K562 (cell line): ENCODE measurements around the gene SCARF2. TPM values are rescaled to one million over a fixed set of nuclear protein-coding genes. Genes with fewer than 3 reads are reported as not detected.
"Not testable (repeated sequence)": the region's sequence is repeated elsewhere in the genome, so short reads cannot be mapped to it uniquely, and the experiment has no call there.

Experiments used
- ATAC-seq: fragments of 200-7000 bp; cut with Tn5 transposase; 3 replicates; pipeline ENCODE4 v1.9.1; 2020; ENCODE audit warnings: moderate library complexity
- BruUV-seq: library from RNA; stranded (reverse); fragments of 400-500 nt; replicated peaks from 2 replicates; lab custom pipeline; 2021; lab: Mats Ljungman, UMichigan
- CTCF ChIA-PET: fragments of 300-600 bp; formaldehyde crosslinking; extraction: SDS; loops from one replicate; lab custom pipeline; 2021; ENCODE audit warnings: low intra/inter-chr PET ratio; lab: Yijun Ruan, JAX
- POLR2A ChIA-PET: fragments of 300-600, 350-650 bp; sonication (Branson Sonifier 250); formaldehyde crosslinking; extraction: SDS; loops from one replicate; lab custom pipeline; 2021; ENCODE audit warnings: antibody characterized with exemption, inconsistent platforms; lab: Yijun Ruan, JAX
- DNase-seq, 4 experiments: peaks; one replicate each; pipeline versions ENCODE4 v3.0.0 to v3.0.0-alpha.2; 2011 to 2018; ENCODE audit warnings: low spot score in 3 of 4, mixed read lengths in 3 of 4; ENCODE audit errors: extremely low read depth in 1 of 4
- FAIRE-seq: peaks from 2 replicates; lab custom pipeline; 2011; peaks lifted over from hg19 to GRCh38; lab: Jason Lieb, UNC
- H2AFZ ChIP-seq: 2 replicates; pipeline ENCODE4 v1.6.0; 2011; ENCODE audit warnings: low read depth, low read length, control low read depth, inconsistent platforms
- H3K27ac ChIP-seq: fragments of 200-600 bp; 3 replicates; pipeline ENCODE4 v1.8.0; 2011; ENCODE audit warnings: low read depth, mild to moderate bottlenecking, control low read depth, inconsistent platforms, low read length, moderate library complexity, mixed read lengths; ENCODE audit errors: extremely low read depth
- H3K27me3 ChIP-seq, 2 experiments: fragments of 300-600 bp in 1 of 2; 2 replicates in 1 of 2; 3 replicates in 1 of 2; pipeline versions ENCODE4 v1.6.0 to v1.8.0; 2011; ENCODE audit warnings: inconsistent platforms in 2 of 2, low read length in 2 of 2, mild to moderate bottlenecking in 1 of 2, mixed read lengths in 1 of 2, moderate library complexity in 1 of 2; ENCODE audit not compliant: control insufficient read depth in 2 of 2, insufficient read depth in 2 of 2
- H3K36me3 ChIP-seq: fragments of 300-600 bp; 3 replicates; pipeline ENCODE4 v1.8.0; 2011; ENCODE audit warnings: mild to moderate bottlenecking, low read length, inconsistent platforms; ENCODE audit not compliant: control insufficient read depth, insufficient read depth
- H3K4me1 ChIP-seq, 2 experiments: fragments of 200-600 bp in 1 of 2; replicated peaks in 1 of 2; 2 replicates in 1 of 2; 3 replicates in 1 of 2; pipeline versions ENCODE4 v1.5.1 to v1.8.0; 2011; ENCODE audit warnings: inconsistent platforms in 2 of 2, low read length in 2 of 2, mild to moderate bottlenecking in 1 of 2, mixed read lengths in 1 of 2, moderate library complexity in 1 of 2; ENCODE audit not compliant: control insufficient read depth in 2 of 2, insufficient read depth in 2 of 2
- H3K4me2 ChIP-seq: 2 replicates; pipeline ENCODE4 v1.6.1; 2011; ENCODE audit warnings: low read length, control low read depth, inconsistent platforms, mixed read lengths; ENCODE audit not compliant: insufficient read depth
- H3K4me3 ChIP-seq: fragments of 200-600 bp; sonication (generic), shearing (Covaris generic); 2 replicates; pipeline ENCODE4 v1.5.1; 2016; ENCODE audit warnings: control low read depth, inconsistent platforms
- H3K79me2 ChIP-seq: fragments of 200-600 bp; 3 replicates; pipeline ENCODE4 v1.8.0; 2011; ENCODE audit warnings: low read length, inconsistent platforms; ENCODE audit not compliant: control insufficient read depth, insufficient read depth
- H3K9ac ChIP-seq, 2 experiments: 2 replicates each; pipeline versions ENCODE4 v1.6.0 to v1.6.1; 2011; ENCODE audit warnings: low read depth in 2 of 2, low read length in 2 of 2, control low read depth in 1 of 2, inconsistent platforms in 1 of 2, mild to moderate bottlenecking in 1 of 2, mixed read lengths in 1 of 2; ENCODE audit not compliant: insufficient read depth in 1 of 2
- H3K9me1 ChIP-seq: one replicate; pipeline ENCODE4 v1.6.0; 2011; ENCODE audit warnings: inconsistent platforms, mild to moderate bottlenecking, low read length, moderate library complexity; ENCODE audit not compliant: control insufficient read depth, insufficient read depth
- H3K9me3 ChIP-seq: replicated peaks from 2 replicates; pipeline ENCODE4 v1.5.1; 2011; ENCODE audit warnings: low read depth, low read length, inconsistent platforms; ENCODE audit not compliant: control insufficient read depth, insufficient read depth
- H4K20me1 ChIP-seq: replicated peaks from 2 replicates; pipeline ENCODE4 v1.6.1; 2011; ENCODE audit warnings: low read length, inconsistent platforms, mixed read lengths; ENCODE audit not compliant: control insufficient read depth, insufficient read depth
- KDM1A ChIP-seq, 2 experiments: fragments of 450-650 bp; IDR thresholded peaks; 2 replicates each; pipeline ENCODE4 v1.6.1; 2016; ENCODE audit warnings: mild to moderate bottlenecking in 2 of 2
- ZBTB40 ChIP-seq, 2 experiments: fragments of 450-650 bp in 1 of 2; sonication (generic) in 1 of 2; formaldehyde crosslinking in 1 of 2; IDR thresholded peaks; 2 replicates each; pipeline versions ENCODE4 v1.7.1 to v1.9.0; 2016 to 2022; ENCODE audit warnings: inconsistent platforms in 1 of 2, mild to moderate bottlenecking in 1 of 2, missing genetic modification reagents in 1 of 2
- WGBS: fragments of 100-300 bp; shearing (Covaris generic); methylation state at CpG from one replicate; pipeline ENCODE4 v1.1.6; 2016; ENCODE audit warnings: low coverage, mixed read lengths; ENCODE audit not compliant: insufficient coverage; ENCODE audit errors: missing lambda C conversion rate; 5-methylcytosine and 5-hydroxymethylcytosine counted together
- in situ Hi-C: fragments of 300-500 bp; cut with MboI; formaldehyde crosslinking; loops from 4 replicates; pipeline ENCODE4 v1.15.0; 2018; ENCODE audit warnings: inconsistent platforms, mixed read lengths
- intact Hi-C: fragments of 100-400 bp; cut with micrococcal nuclease; formaldehyde crosslinking; loops from 2 replicates; pipeline ENCODE4 v1.14.2; 2022
- polyA plus RNA-seq, 8 experiments: library from polyadenylated mRNA; depleted of rRNA in 4 of 8; stranded (reverse) in 5 of 8; unstranded in 3 of 8; fragments of >200 nt; fragmentation: Nextera tagmentation in 2 of 8; fragmentation: Illumina TruSeq in 1 of 8; extraction: Ambion mirVana in 2 of 8; extraction: Trizol in 1 of 8; gene quantifications; 2 replicates each; pipeline versions ENCODE4 v1.2.1 to v1.2.3, GENCODE V29; 2011 to 2014; ENCODE audit warnings: inconsistent platforms in 1 of 8, missing spikeins in 1 of 8
- total RNA-seq, 7 experiments: library from RNA; depleted of rRNA in 6 of 7; stranded (reverse); fragments of >200 nt in 6 of 7; fragmentation: Illumina TruSeq in 2 of 7; extraction: Trizol in 2 of 7; gene quantifications; 2 replicates each; pipeline versions ENCODE4 v1.2.1 to v1.2.3, GENCODE V29; 2011 to 2021; ENCODE audit warnings: low replicate concordance in 1 of 7

SCARF2 gene
- total and polyA plus RNA-seq, 9 of the 15 experiments (the other 6 are each of a cell fraction or from before 2014, with no cell fraction given): 0.06 to 0.32 (median 0.21) TPM; not detected in 5

DNA sequence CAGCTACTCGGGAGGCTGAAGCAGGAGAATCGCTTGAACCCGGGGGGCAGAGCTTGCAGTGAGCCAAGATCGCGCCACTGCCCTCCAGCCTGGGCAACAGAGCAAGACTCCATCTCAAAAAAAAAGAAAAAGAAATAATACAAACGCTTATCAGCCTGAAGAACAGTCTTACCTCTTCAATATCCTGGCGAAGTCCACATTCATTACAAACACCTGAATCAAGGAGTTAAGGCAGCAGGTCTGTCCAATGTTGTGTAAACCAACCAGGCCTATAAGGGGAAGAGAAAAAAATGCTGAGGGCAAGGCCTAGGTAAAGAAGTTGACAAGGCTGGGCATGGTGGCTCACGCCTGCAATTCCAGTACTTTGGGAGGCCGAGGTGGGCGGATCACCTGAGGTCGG is 60.6 kb downstream of the SCARF2 start (continued):
- not testable (repeated sequence) for TF ChIP-seq ZBTB40 (IDR thresholded peaks at IDR 0.05)
- TF ChIP-seq ZBTB40 (CRISPR knock-in tag; IDR thresholded peaks at IDR 0.05): 0 out of 2 replicates have a peak, but pooled peaks have one; percentile 13
- 0 out of 4 replicates have a peak, but pooled peaks of 1 of the 2 experiments have one; percentile 17 for TF ChIP-seq KDM1A (IDR thresholded peaks at IDR 0.05)
- TF ChIP-seq, all 486 proteins: peak for 6; not testable (repeated sequence) for 480

DNA sequence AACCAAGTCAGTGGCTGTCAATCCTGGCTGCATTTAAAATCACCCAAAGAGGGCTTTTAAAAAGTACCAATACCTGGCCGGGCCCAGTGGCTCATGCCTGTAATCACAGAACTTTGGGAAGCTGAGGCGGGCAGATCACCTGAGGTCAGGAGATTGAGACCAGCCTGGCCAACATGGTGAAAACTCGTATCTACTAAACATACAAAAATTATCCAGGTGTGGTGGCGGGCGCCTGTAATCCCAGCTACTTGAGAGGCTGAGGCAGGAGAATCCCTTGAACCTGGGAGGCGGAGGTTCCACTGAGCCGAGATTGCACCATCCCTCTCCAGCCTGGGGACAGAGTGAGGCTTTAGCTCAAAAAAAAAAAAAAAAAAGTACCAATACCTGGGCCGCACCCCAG is 61.3 kb downstream of the SCARF2 start:
- ATAC-seq, H3K4me2 ChIP-seq, DNase-seq, BruUV-seq, H3K9me1 ChIP-seq, H4K20me1 ChIP-seq, H3K27ac ChIP-seq, H3K9ac ChIP-seq, H2AFZ ChIP-seq, H3K4me1 ChIP-seq, H3K36me3 ChIP-seq, H3K9me3 ChIP-seq, CTCF ChIA-PET, H3K4me3 ChIP-seq, H3K79me2 ChIP-seq, in situ Hi-C loops, FAIRE-seq, intact Hi-C loops: not testable (repeated sequence)
- peaks cover 51 to 53% of the 10 kb centered on the region in 2 experiments for H3K27me3 ChIP-seq
- 6% methylated on average over 8 of the region's 8 CpGs for WGBS
- POLR2A ChIA-PET: interaction anchor here (0.7 to 1.5 kb wide), 3 partner anchors 9 to 78 kb away, joined by 3 to 7 read pairs (median 3); no protein-coding TSS in a partner anchor
